ENCODE results near the gene EZR.
A peak's percentile ranks its signal among the peaks of the same experiment; 100 is the strongest.

EZR gene

DNA sequence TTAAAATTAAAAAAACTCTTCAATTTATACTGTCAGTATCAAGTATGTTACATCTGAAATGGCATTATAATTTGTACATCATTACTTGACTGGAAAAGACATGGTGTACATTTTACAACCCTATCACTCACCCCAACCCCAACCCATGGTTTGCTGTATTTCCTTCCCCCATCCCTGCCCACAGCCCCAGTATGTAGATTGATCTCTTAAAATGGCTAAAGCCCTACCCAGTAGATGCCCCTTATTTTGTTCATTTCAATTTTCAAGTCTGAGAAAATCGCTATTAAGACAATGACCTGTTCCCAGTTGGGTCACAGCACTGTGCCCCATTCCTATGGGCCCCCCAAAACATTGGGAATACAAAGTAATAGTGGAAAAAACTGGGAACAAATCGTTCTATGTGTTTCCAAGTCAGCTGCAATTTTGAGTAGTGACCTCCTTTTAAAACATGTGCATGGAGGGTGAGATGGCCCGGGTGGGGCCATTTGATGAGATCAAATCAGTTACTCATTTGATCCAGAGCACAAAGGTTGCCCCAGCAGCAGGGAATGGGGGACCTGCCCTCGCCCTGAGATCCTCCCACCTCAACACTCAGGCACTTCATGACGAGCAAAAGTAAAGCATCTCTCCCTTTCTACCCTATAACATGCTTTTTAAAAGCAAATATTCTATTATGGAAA lies 13.3 kb downstream of the EZR start:
- H3K27ac ChIP-seq (ENCODE audit: low read depth, low read length): peak overlapping the region; percentile 46
- no peak overlapping the region for H3K23ac ChIP-seq (ENCODE audit: low read length)
- H3K4me1 ChIP-seq (ENCODE audit: control insufficient read depth in 1 of 2, insufficient read depth in 2 of 2, low read length in 2 of 2): peaks cover 13 to 26% of the 10 kb centered on the region in 2 experiments
- peak overlapping the region; percentile 29 for H3K18ac ChIP-seq (ENCODE audit: low read length)
- H2BK12ac ChIP-seq (ENCODE audit: low read length): no peak overlapping the region
- H3K9ac ChIP-seq (ENCODE audit: low read length): no peak overlapping the region
- H3K36me3 ChIP-seq (ENCODE audit: control insufficient read depth in 1 of 2, insufficient read depth in 2 of 2, low read length in 2 of 2): peaks cover 15 to 26% of the 10 kb centered on the region in 2 experiments
- H3K4me3 ChIP-seq (ENCODE audit: low read depth, low read length): no peak overlapping the region
- H2BK120ac ChIP-seq (ENCODE audit: insufficient read depth, low read length, poor library complexity): no peak overlapping the region
- no peak overlapping the region for H4K8ac ChIP-seq (ENCODE audit: low read depth, low read length)
- no peaks in the 10 kb centered on the region for H3K9me3 ChIP-seq (ENCODE audit: insufficient read depth, low read depth, low read length)
- no peak overlapping the region for H2AK5ac ChIP-seq (ENCODE audit: low read length)
- H3K4me2 ChIP-seq (ENCODE audit: low read length): no peak overlapping the region
- H2AFZ ChIP-seq (ENCODE audit: insufficient read depth, low read length, poor library complexity): no peak overlapping the region
- H3K27me3 ChIP-seq (ENCODE audit: insufficient read depth, low read length): no peaks in the 10 kb centered on the region
- no peak for DNase-seq
- H3K4ac ChIP-seq (ENCODE audit: low read depth, low read length): peak overlapping the region; percentile 91
- H3K79me1 ChIP-seq (ENCODE audit: low read length): peaks cover 9% of the 10 kb centered on the region
- H2BK5ac ChIP-seq (ENCODE audit: low read depth, low read length, poor library complexity): peak overlapping the region; percentile 39
- peaks cover 19% of the 10 kb centered on the region for H3K79me2 ChIP-seq (ENCODE audit: control insufficient read depth, insufficient read depth, low read length, poor library complexity)
- H4K91ac ChIP-seq (ENCODE audit: low read depth, low read length): no peak overlapping the region
- H3K14ac ChIP-seq (ENCODE audit: low read length): no peak overlapping the region
- H4K12ac ChIP-seq (ENCODE audit: low read depth, low read length): no peak overlapping the region
- no CpG with 5 or more reads among the region's 5 CpGs for WGBS (ENCODE audit: extremely low coverage, insufficient coverage, insufficient read length)

- peaks cover 13 to 26% of the 10 kb centered on the region in 2 experiments for H3K36me3 ChIP-seq (ENCODE audit: control insufficient read depth in 1 of 2, insufficient read depth in 2 of 2, low read length in 2 of 2)
- H2AFZ ChIP-seq (ENCODE audit: insufficient read depth, low read length, poor library complexity): no peak overlapping the region
- H4K91ac ChIP-seq (ENCODE audit: low read depth, low read length): no peak overlapping the region
- H3K9me3 ChIP-seq (ENCODE audit: insufficient read depth, low read depth, low read length): no peaks in the 10 kb centered on the region
- no peak overlapping the region for H2BK5ac ChIP-seq (ENCODE audit: low read depth, low read length, poor library complexity)
- H2BK12ac ChIP-seq (ENCODE audit: low read length): no peak overlapping the region
- H3K27me3 ChIP-seq (ENCODE audit: insufficient read depth, low read length): no peaks in the 10 kb centered on the region
- H3K4ac ChIP-seq (ENCODE audit: low read depth, low read length): no peak overlapping the region
- no peak overlapping the region for H3K18ac ChIP-seq (ENCODE audit: low read length)
- no peak overlapping the region for H3K9ac ChIP-seq (ENCODE audit: low read length)
- H3K23ac ChIP-seq (ENCODE audit: low read length): no peak overlapping the region
- H2BK120ac ChIP-seq (ENCODE audit: insufficient read depth, low read length, poor library complexity): no peak overlapping the region
- peak overlapping the region; percentile 80 for H3K27ac ChIP-seq (ENCODE audit: low read depth, low read length)
- H3K79me2 ChIP-seq (ENCODE audit: control insufficient read depth, insufficient read depth, low read length, poor library complexity): peaks cover 17% of the 10 kb centered on the region
- no peak overlapping the region for H2AK5ac ChIP-seq (ENCODE audit: low read length)
- peaks cover 9% of the 10 kb centered on the region for H3K79me1 ChIP-seq (ENCODE audit: low read length)
- peak overlapping the region; percentile 27 for H3K4me2 ChIP-seq (ENCODE audit: low read length)
- no peak overlapping the region for H4K12ac ChIP-seq (ENCODE audit: low read depth, low read length)
- peak in 1 of 2 donors; percentile 27 for DNase-seq
- H4K8ac ChIP-seq (ENCODE audit: low read depth, low read length): no peak overlapping the region
- H3K4me1 ChIP-seq (ENCODE audit: control insufficient read depth in 1 of 2, insufficient read depth in 2 of 2, low read length in 2 of 2): peaks cover 16 to 31% of the 10 kb centered on the region in 2 experiments
- no peak overlapping the region for H3K14ac ChIP-seq (ENCODE audit: low read length)
- H3K4me3 ChIP-seq (ENCODE audit: low read depth, low read length): no peak overlapping the region
These were observed 15.0 kb downstream of the EZR start for GRCh38 chr6:158804207-158804606.

GRCh38 chr6:158803733-158804143 lies 15.4 kb downstream of the EZR start:
- Histone ChIP-seq H3K23ac (ENCODE audit: low read length) (no peak overlapping the region), H2AK5ac (ENCODE audit: low read length) (no peak overlapping the region), H2AFZ (ENCODE audit: insufficient read depth, low read length, poor library complexity) (no peak overlapping the region), H3K14ac (ENCODE audit: low read length) (peak overlapping the region; percentile 8), H4K12ac (ENCODE audit: low read depth, low read length) (no peak overlapping the region), H2BK12ac (ENCODE audit: low read length) (no peak overlapping the region), H2BK120ac (ENCODE audit: insufficient read depth, low read length, poor library complexity) (no peak overlapping the region), H3K4me3 (ENCODE audit: low read depth, low read length) (no peak overlapping the region), H3K4ac (ENCODE audit: low read depth, low read length) (no peak overlapping the region), H2BK5ac (ENCODE audit: low read depth, low read length, poor library complexity) (no peak overlapping the region), H3K27ac (ENCODE audit: low read depth, low read length) (peak overlapping the region; percentile 80), H3K9me3 (ENCODE audit: insufficient read depth, low read depth, low read length) (no peaks in the 10 kb centered on the region), H3K4me1 (ENCODE audit: control insufficient read depth in 1 of 2, insufficient read depth in 2 of 2, low read length in 2 of 2) (peaks cover 18 to 36% of the 10 kb centered on the region in 2 experiments), H3K27me3 (ENCODE audit: insufficient read depth, low read length) (no peaks in the 10 kb centered on the region), H3K4me2 (ENCODE audit: low read length) (peak overlapping the region; percentile 27), H3K79me2 (ENCODE audit: control insufficient read depth, insufficient read depth, low read length, poor library complexity) (peaks cover 18% of the 10 kb centered on the region), H3K36me3 (ENCODE audit: control insufficient read depth in 1 of 2, insufficient read depth in 2 of 2, low read length in 2 of 2) (peaks cover 13 to 24% of the 10 kb centered on the region in 2 experiments), H3K18ac (ENCODE audit: low read length) (no peak overlapping the region), H4K8ac (ENCODE audit: low read depth, low read length) (no peak overlapping the region), H4K91ac (ENCODE audit: low read depth, low read length) (no peak overlapping the region), H3K9ac (ENCODE audit: low read length) (no peak overlapping the region), H3K79me1 (ENCODE audit: low read length) (peaks cover 9% of the 10 kb centered on the region)
- peak; percentile 88 to 94 for DNase-seq
- WGBS (ENCODE audit: extremely low coverage, insufficient coverage, insufficient read length): no CpG with 5 or more reads among the region's 5 CpGs

DNA sequence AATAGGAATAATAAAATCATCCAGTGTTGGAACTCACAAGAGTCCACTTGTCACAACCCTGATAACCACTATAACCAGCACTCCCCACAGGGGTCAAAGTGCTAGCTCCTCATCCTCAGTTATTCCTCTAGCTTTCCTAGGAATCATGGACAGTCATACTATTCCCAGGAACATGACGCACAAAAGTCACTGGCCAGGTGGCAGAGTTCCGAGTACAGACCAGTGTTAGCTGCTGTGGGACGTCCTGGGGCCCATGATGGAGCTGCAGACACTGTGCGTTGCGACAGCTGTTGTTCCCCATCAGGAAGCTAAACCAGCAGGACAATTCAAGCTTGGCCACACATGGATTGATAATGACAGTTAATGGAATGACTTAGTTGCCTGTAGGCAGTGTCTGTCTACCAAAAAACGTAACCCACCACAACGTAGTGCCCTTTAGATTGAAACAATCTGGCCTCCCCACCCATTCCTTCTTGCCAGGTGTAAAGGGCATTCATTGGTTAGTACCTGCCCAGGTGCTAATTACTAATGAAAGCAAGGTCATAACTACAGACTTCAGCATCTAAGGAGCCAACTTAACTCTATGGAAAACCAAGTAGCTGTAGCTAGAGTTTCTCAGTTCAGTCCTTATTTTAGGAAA lies 17.4 kb downstream of the EZR start:
- peaks cover 9% of the 10 kb centered on the region for H3K79me1 ChIP-seq (ENCODE audit: low read length)
- no peak overlapping the region for H2BK12ac ChIP-seq (ENCODE audit: low read length)
- H3K79me2 ChIP-seq (ENCODE audit: control insufficient read depth, insufficient read depth, low read length, poor library complexity): peaks cover 22% of the 10 kb centered on the region
- H3K4me1 ChIP-seq (ENCODE audit: control insufficient read depth in 1 of 2, insufficient read depth in 2 of 2, low read length in 2 of 2): peaks cover 20 to 37% of the 10 kb centered on the region in 2 experiments
- H3K9me3 ChIP-seq (ENCODE audit: insufficient read depth, low read depth, low read length): no peaks in the 10 kb centered on the region
- peak; percentile 60 to 71 for DNase-seq
- H2BK5ac ChIP-seq (ENCODE audit: low read depth, low read length, poor library complexity): no peak overlapping the region
- no peak overlapping the region for H4K12ac ChIP-seq (ENCODE audit: low read depth, low read length)
- H3K18ac ChIP-seq (ENCODE audit: low read length): no peak overlapping the region
- no peak overlapping the region for H3K4me2 ChIP-seq (ENCODE audit: low read length)
- H2AFZ ChIP-seq (ENCODE audit: insufficient read depth, low read length, poor library complexity): no peak overlapping the region
- H3K9ac ChIP-seq (ENCODE audit: low read length): no peak overlapping the region
- WGBS (ENCODE audit: extremely low coverage, insufficient coverage, insufficient read length): no CpG with 5 or more reads among the region's 7 CpGs
- H3K27ac ChIP-seq (ENCODE audit: low read depth, low read length): no peak overlapping the region
- H3K23ac ChIP-seq (ENCODE audit: low read length): no peak overlapping the region
- no peak overlapping the region for H4K91ac ChIP-seq (ENCODE audit: low read depth, low read length)
- H3K4me3 ChIP-seq (ENCODE audit: low read depth, low read length): no peak overlapping the region
- H3K14ac ChIP-seq (ENCODE audit: low read length): no peak overlapping the region
- no peaks in the 10 kb centered on the region for H3K27me3 ChIP-seq (ENCODE audit: insufficient read depth, low read length)
- peaks cover 9 to 14% of the 10 kb centered on the region in 2 experiments for H3K36me3 ChIP-seq (ENCODE audit: control insufficient read depth in 1 of 2, insufficient read depth in 2 of 2, low read length in 2 of 2)
- H2AK5ac ChIP-seq (ENCODE audit: low read length): no peak overlapping the region
- H4K8ac ChIP-seq (ENCODE audit: low read depth, low read length): no peak overlapping the region
- peak overlapping the region; percentile 93 for H3K4ac ChIP-seq (ENCODE audit: low read depth, low read length)
- H2BK120ac ChIP-seq (ENCODE audit: insufficient read depth, low read length, poor library complexity): no peak overlapping the region

Measured in trophoblast cell (in vitro differentiated cells and primary cell).